Naive thymus-derived CD8-positive, alpha-beta T cell (primary cell): Measurements from ENCODE around the gene PLEKHJ1. TPM values are rescaled to one million over a fixed set of nuclear protein-coding genes. Genes with fewer than 3 reads are reported as not detected.

Experiments used
- microRNA-seq: library from miRNA; unstranded; fragments of <30 nt; microRNA quantifications from one replicate; pipeline ENCODE4 v1.2.0, GENCODE V29; 2022; ENCODE audit warnings: borderline microRNAs expressed
- polyA plus RNA-seq, 3 donors: library from polyadenylated mRNA; unstranded; fragments of 300-500 nt; fragmentation: Illumina TruSeq; gene quantifications; one replicate each; pipeline ENCODE4 v1.2.3, GENCODE V29; 2021
- total RNA-seq, 8 experiments: library from RNA in 2 of 8; stranded (reverse) in 2 of 8; gene quantifications; one replicate each; pipeline ENCODE4 v1.2.3 and lab custom pipeline; 2021 to 2026

The PLEKHJ1 gene
- total and polyA plus RNA-seq, 5 experiments from 2014 or later, result 56.7 to 106 (median 85.2) TPM

Small RNAs within 50 kb of the gene (microRNA-seq; reads per million reads assigned to microRNA genes)
- gene MIR1227 (1.7 reads per million), gene MIR4321 (not detected)

Other genes starting within 250 kb of the PLEKHJ1 start
- 10 to 100 TPM; 58.0 to 64.1 TPM for gene BTBD2, start 220.6 kb downstream of the PLEKHJ1 start, total RNA-seq
- 1 to 10 TPM; 3.2 to 7.3 (median 4.8) TPM for gene BTBD2, start 220.6 kb downstream of the PLEKHJ1 start, polyA plus RNA-seq
- 100 to 1,000 TPM; 171 to 176 TPM for gene MKNK2, start 185.1 kb downstream of the PLEKHJ1 start, total RNA-seq
- gene MKNK2, start 185.1 kb downstream of the PLEKHJ1 start, polyA plus RNA-seq, result 10 to 100 TPM; 26.1 to 47.1 (median 30.2) TPM
- gene MOB3A, start 140.0 kb downstream of the PLEKHJ1 start, total RNA-seq, result 100 to 1,000 TPM in 1 of 2 experiments, 10 to 100 TPM in 1; 94.0 to 101 TPM
- gene MOB3A, start 140.0 kb downstream of the PLEKHJ1 start, polyA plus RNA-seq, result 10 to 100 TPM; 40.5 to 90.4 (median 53.1) TPM
- 10 to 100 TPM; 16.6 to 18.7 TPM for gene IZUMO4, start 139.4 kb downstream of the PLEKHJ1 start, total RNA-seq
- gene IZUMO4, start 139.4 kb downstream of the PLEKHJ1 start, polyA plus RNA-seq, result 1 to 10 TPM in 1 of 3 donors, under 1 TPM in 2; 0.26 to 1.4 (median 0.85) TPM
- 10 to 100 TPM; 71.3 to 83.2 TPM for gene AP3D1, start 84.8 kb downstream of the PLEKHJ1 start, total RNA-seq
- 10 to 100 TPM; 12.8 to 45.0 (median 13.6) TPM for gene AP3D1, start 84.8 kb downstream of the PLEKHJ1 start, polyA plus RNA-seq
- gene DOT1L, start 72.4 kb downstream of the PLEKHJ1 start, total RNA-seq, result 10 to 100 TPM; 24.5 to 28.5 TPM
- gene DOT1L, start 72.4 kb downstream of the PLEKHJ1 start, polyA plus RNA-seq, result 1 to 10 TPM in 1 of 3 donors, under 1 TPM in 2; 0.30 to 1.0 (median 0.62) TPM
- 100 to 1,000 TPM; 149 to 162 TPM for gene SF3A2, start 495 bp upstream of the PLEKHJ1 start, total RNA-seq
- 10 to 100 TPM; 16.3 to 33.5 (median 26.0) TPM for gene SF3A2, start 495 bp upstream of the PLEKHJ1 start, polyA plus RNA-seq
- 10 to 100 TPM; 13.6 to 14.0 TPM for gene AMH, start 13.0 kb upstream of the PLEKHJ1 start, total RNA-seq
- gene AMH, start 13.0 kb upstream of the PLEKHJ1 start, polyA plus RNA-seq, result not detected
- under 1 TPM in 1 of 2 experiments, not detected in 1; 0.70 TPM for gene JSRP1, start 20.1 kb upstream of the PLEKHJ1 start, total RNA-seq
- gene JSRP1, start 20.1 kb upstream of the PLEKHJ1 start, polyA plus RNA-seq, result 1 to 10 TPM in 1 of 3 donors, under 1 TPM in 2; 0.41 to 1.3 (median 0.59) TPM
- under 1 TPM; 0.14 to 0.23 TPM for gene PEAK3, start 45.8 kb upstream of the PLEKHJ1 start, total RNA-seq
- under 1 TPM in 1 of 3 donors, not detected in 2; 0.15 TPM for gene PEAK3, start 45.8 kb upstream of the PLEKHJ1 start, polyA plus RNA-seq
- gene LINGO3, start 71.8 kb upstream of the PLEKHJ1 start, total RNA-seq, result 1 to 10 TPM; 1.1 to 1.4 TPM
- gene LINGO3, start 71.8 kb upstream of the PLEKHJ1 start, polyA plus RNA-seq, result 1 to 10 TPM; 2.7 to 9.2 (median 5.1) TPM
- gene LSM7, start 92.3 kb upstream of the PLEKHJ1 start, total RNA-seq, result 100 to 1,000 TPM in 1 of 2 experiments, 10 to 100 TPM in 1; 99.1 to 102 TPM
- 100 to 1,000 TPM; 187 to 197 (median 196) TPM for gene LSM7, start 92.3 kb upstream of the PLEKHJ1 start, polyA plus RNA-seq
- gene SPPL2B, start 92.4 kb upstream of the PLEKHJ1 start, total RNA-seq, result 100 to 1,000 TPM; 166 to 175 TPM
- gene SPPL2B, start 92.4 kb upstream of the PLEKHJ1 start, polyA plus RNA-seq, result 10 to 100 TPM; 10.5 to 17.3 (median 11.0) TPM
- gene TMPRSS9, start 123.9 kb upstream of the PLEKHJ1 start, total RNA-seq, result not detected
- not detected for gene TMPRSS9, start 123.9 kb upstream of the PLEKHJ1 start, polyA plus RNA-seq
- 10 to 100 TPM; 33.6 to 38.3 TPM for gene TIMM13, start 191.3 kb upstream of the PLEKHJ1 start, total RNA-seq
- gene TIMM13, start 191.3 kb upstream of the PLEKHJ1 start, polyA plus RNA-seq, result 10 to 100 TPM; 74.4 to 92.2 (median 83.0) TPM
- gene LMNB2, start 220.6 kb upstream of the PLEKHJ1 start, total RNA-seq, result 10 to 100 TPM; 17.3 to 19.6 TPM
- 10 to 100 TPM in 1 of 3 donors, 1 to 10 TPM in 2; 5.4 to 10.5 (median 7.4) TPM for gene LMNB2, start 220.6 kb upstream of the PLEKHJ1 start, polyA plus RNA-seq
- gene GADD45B, start 239.8 kb upstream of the PLEKHJ1 start, total RNA-seq, result 100 to 1,000 TPM; 108 to 115 TPM
- 10 to 100 TPM; 41.0 to 57.3 (median 43.8) TPM for gene GADD45B, start 239.8 kb upstream of the PLEKHJ1 start, polyA plus RNA-seq